GM12874 (cell line): Measurements from ENCODE around the gene CCSAP.

Experiments
- TF ChIP-seq, protein P1 (sequence below): IDR thresholded peaks from 2 replicates; pipeline ENCODE4 v1.5.1; 2011; ENCODE audit warnings: low read depth, mild to moderate bottlenecking, control low read depth, low read length, moderate library complexity; ENCODE audit not compliant: insufficient read depth

The CCSAP gene

GRCh38 chr1:229373395-229373794, 30.5 kb upstream of the CCSAP start:
- TF ChIP-seq, protein P1, sequence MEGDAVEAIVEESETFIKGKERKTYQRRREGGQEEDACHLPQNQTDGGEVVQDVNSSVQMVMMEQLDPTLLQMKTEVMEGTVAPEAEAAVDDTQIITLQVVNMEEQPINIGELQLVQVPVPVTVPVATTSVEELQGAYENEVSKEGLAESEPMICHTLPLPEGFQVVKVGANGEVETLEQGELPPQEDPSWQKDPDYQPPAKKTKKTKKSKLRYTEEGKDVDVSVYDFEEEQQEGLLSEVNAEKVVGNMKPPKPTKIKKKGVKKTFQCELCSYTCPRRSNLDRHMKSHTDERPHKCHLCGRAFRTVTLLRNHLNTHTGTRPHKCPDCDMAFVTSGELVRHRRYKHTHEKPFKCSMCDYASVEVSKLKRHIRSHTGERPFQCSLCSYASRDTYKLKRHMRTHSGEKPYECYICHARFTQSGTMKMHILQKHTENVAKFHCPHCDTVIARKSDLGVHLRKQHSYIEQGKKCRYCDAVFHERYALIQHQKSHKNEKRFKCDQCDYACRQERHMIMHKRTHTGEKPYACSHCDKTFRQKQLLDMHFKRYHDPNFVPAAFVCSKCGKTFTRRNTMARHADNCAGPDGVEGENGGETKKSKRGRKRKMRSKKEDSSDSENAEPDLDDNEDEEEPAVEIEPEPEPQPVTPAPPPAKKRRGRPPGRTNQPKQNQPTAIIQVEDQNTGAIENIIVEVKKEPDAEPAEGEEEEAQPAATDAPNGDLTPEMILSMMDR: no peak

DNA sequence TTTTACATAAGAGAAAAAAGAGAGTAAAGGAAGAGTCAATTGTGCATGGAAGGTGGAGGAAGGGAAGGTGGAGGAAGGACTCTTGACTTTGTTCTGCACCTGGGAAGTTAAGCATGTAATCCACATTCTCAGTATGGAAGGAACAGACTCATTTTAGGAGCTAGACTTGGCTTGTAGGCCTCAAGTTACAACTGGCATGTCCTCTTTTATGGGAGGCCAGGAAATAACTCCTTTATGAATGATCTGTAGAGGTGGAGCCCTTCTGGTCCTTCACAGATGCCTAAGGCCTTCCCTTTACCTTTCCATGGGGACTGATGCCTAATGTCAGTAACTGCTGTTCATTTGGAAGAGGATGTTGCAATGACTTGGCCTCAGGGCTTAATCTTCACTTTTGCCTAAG, 29.4 kb upstream of the CCSAP start:
- TF ChIP-seq, protein P1: no peak

- TF ChIP-seq, protein P1: no peak
These were observed 28.8 kb upstream of the CCSAP start for GRCh38 chr1:229371624-229372023.

DNA sequence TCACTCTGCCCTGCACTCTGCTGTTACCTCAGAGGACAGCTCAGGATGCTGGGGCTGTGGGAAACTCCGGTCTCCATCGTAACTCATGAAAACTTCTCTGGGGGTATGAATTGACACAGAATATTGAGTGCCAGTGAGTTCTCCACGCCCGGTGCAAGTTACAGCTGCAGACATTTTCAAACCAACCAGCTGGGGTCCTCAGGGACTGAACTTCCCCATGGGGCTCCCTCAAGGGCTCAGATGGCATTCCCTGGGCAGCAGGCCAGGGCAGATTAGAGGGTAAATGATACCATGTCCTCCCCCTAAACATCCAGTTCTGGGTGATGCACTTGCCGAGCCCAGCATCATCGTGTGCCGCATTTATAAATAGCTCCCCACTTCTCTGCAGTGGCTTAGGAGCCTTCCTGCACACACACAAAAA, 27.8 kb upstream of the CCSAP start:
- TF ChIP-seq, protein P1: no peak

- TF ChIP-seq, protein P1: no peak
These were observed 25.5 kb upstream of the CCSAP start for GRCh38 chr1:229368347-229368746.

GRCh38 chr1:229365569-229365968, 22.7 kb upstream of the CCSAP start:
- TF ChIP-seq, protein P1: no peak

- TF ChIP-seq, protein P1: no peak
These were observed 21.6 kb upstream of the CCSAP start for GRCh38 chr1:229364207-229365065.
